Activated T-helper 2 cell treated with anti-CD3 and anti-CD28 coated beads, Interferon-gamma antibody, Interleukin-2, Interleukin-4, amounts not matched to agents 10 μg/mL and 5 μg/mL and 100 μg/mL, durations not matched to agents 14 hours and 24 hours and 36 hours (primary cell): ENCODE data around the gene IGF1R. TPM values are rescaled to one million over a fixed set of nuclear protein-coding genes. Genes with fewer than 3 reads are reported as not detected.

Source experiments
- DNase-seq: peaks from one replicate; pipeline ENCODE4 v3.0.0; 2021; ENCODE audit warnings: low spot score
- H3K27ac Mint-ChIP-seq: one replicate; pipeline ENCODE4 v1.8.0; 2021; ENCODE audit warnings: mixed read lengths
- H3K27me3 Mint-ChIP-seq: one replicate; pipeline ENCODE4 v1.8.0; 2021; ENCODE audit warnings: low read depth, mixed read lengths
- H3K36me3 Mint-ChIP-seq: one replicate; pipeline ENCODE4 v1.8.0; 2021; ENCODE audit warnings: low read depth, mixed read lengths
- H3K4me1 Mint-ChIP-seq: one replicate; pipeline ENCODE4 v1.8.0; 2021; ENCODE audit warnings: low read depth, mixed read lengths
- H3K4me3 Mint-ChIP-seq: one replicate; pipeline ENCODE4 v1.8.0; 2021; ENCODE audit warnings: low read depth, mild to moderate bottlenecking, moderate library complexity, mixed read lengths
- H3K9me3 Mint-ChIP-seq: one replicate; pipeline ENCODE4 v1.8.0; 2021; ENCODE audit warnings: mixed read lengths
- intact Hi-C: fragments of 100-400 bp; cut with micrococcal nuclease; formaldehyde crosslinking; loops from one replicate; pipeline ENCODE4 v1.15.1; 2023
- total RNA-seq: library from RNA; stranded (reverse); gene quantifications from 2 replicates; pipeline ENCODE4 v1.2.3, GENCODE V29; 2022

The IGF1R gene
- total RNA-seq, 1 donor from 2014 or later: 31.1 TPM

- no peak for DNase-seq
- peaks cover 9% of the 10 kb centered on the region for H3K4me1 Mint-ChIP-seq
- H3K36me3 Mint-ChIP-seq: no peaks in the 10 kb centered on the region
- H3K27me3 Mint-ChIP-seq: no peaks in the 10 kb centered on the region
- intact Hi-C loops: no loop called here
- H3K27ac Mint-ChIP-seq: no peak overlapping the region
- H3K9me3 Mint-ChIP-seq: no peaks in the 10 kb centered on the region
- H3K4me3 Mint-ChIP-seq: no peak overlapping the region
Observed at GRCh38 chr15:98800437-98801233, 152.3 kb downstream of the IGF1R start.

GRCh38 chr15:98801234-98801561, 152.9 kb downstream of the IGF1R start:
- no peak for DNase-seq
- Mint-ChIP-seq H3K4me1 (peaks cover 9% of the 10 kb centered on the region), H3K36me3 (no peaks in the 10 kb centered on the region), H3K4me3 (no peak overlapping the region), H3K9me3 (no peaks in the 10 kb centered on the region), H3K27me3 (no peaks in the 10 kb centered on the region), H3K27ac (no peak overlapping the region)
- intact Hi-C loops: no loop called here

GRCh38 chr15:98802187-98802586, 153.8 kb downstream of the IGF1R start:
- intact Hi-C loops: no loop called here
- no peaks in the 10 kb centered on the region for H3K9me3 Mint-ChIP-seq
- H3K27me3 Mint-ChIP-seq: no peaks in the 10 kb centered on the region
- H3K4me1 Mint-ChIP-seq: peaks cover 9% of the 10 kb centered on the region
- H3K36me3 Mint-ChIP-seq: no peaks in the 10 kb centered on the region
- H3K4me3 Mint-ChIP-seq: no peak overlapping the region
- DNase-seq: no peak
- no peak overlapping the region for H3K27ac Mint-ChIP-seq

GRCh38 chr15:98803228-98804056, 155.1 kb downstream of the IGF1R start:
- H3K4me1 Mint-ChIP-seq: peaks cover 9% of the 10 kb centered on the region
- H3K36me3 Mint-ChIP-seq: no peaks in the 10 kb centered on the region
- H3K27ac Mint-ChIP-seq: no peak overlapping the region
- no peak for DNase-seq
- H3K4me3 Mint-ChIP-seq: no peak overlapping the region
- no peaks in the 10 kb centered on the region for H3K9me3 Mint-ChIP-seq
- no peaks in the 10 kb centered on the region for H3K27me3 Mint-ChIP-seq
- intact Hi-C loops: no loop called here

GRCh38 chr15:98804057-98804380, 155.7 kb downstream of the IGF1R start:
- Mint-ChIP-seq H3K4me3 (no peak overlapping the region), H3K9me3 (no peaks in the 10 kb centered on the region), H3K4me1 (peaks cover 9% of the 10 kb centered on the region), H3K27ac (no peak overlapping the region), H3K27me3 (no peaks in the 10 kb centered on the region), H3K36me3 (no peaks in the 10 kb centered on the region)
- intact Hi-C loops: no loop called here
- DNase-seq: no peak

- H3K27ac Mint-ChIP-seq: no peak overlapping the region
- no peaks in the 10 kb centered on the region for H3K36me3 Mint-ChIP-seq
- no peak overlapping the region for H3K4me3 Mint-ChIP-seq
- intact Hi-C loops: no loop called here
- peaks cover 7% of the 10 kb centered on the region for H3K4me1 Mint-ChIP-seq
- peaks cover 5% of the 10 kb centered on the region for H3K9me3 Mint-ChIP-seq
- no peak for DNase-seq
- H3K27me3 Mint-ChIP-seq: no peaks in the 10 kb centered on the region
Observed at GRCh38 chr15:98805434-98806274, 157.3 kb downstream of the IGF1R start.

GRCh38 chr15:98806275-98806895, 158.0 kb downstream of the IGF1R start:
- H3K9me3 Mint-ChIP-seq: peaks cover 5% of the 10 kb centered on the region
- H3K4me1 Mint-ChIP-seq: peaks cover 1% of the 10 kb centered on the region
- no peak overlapping the region for H3K27ac Mint-ChIP-seq
- DNase-seq: no peak
- no peak overlapping the region for H3K4me3 Mint-ChIP-seq
- no peaks in the 10 kb centered on the region for H3K36me3 Mint-ChIP-seq
- H3K27me3 Mint-ChIP-seq: no peaks in the 10 kb centered on the region
- intact Hi-C loops: no loop called here

- Mint-ChIP-seq H3K27ac (no peak overlapping the region), H3K36me3 (no peaks in the 10 kb centered on the region), H3K4me3 (no peak overlapping the region), H3K27me3 (no peaks in the 10 kb centered on the region), H3K4me1 (no peaks in the 10 kb centered on the region), H3K9me3 (peaks cover 5% of the 10 kb centered on the region)
- intact Hi-C loops: no loop called here
- no peak for DNase-seq
Observed at GRCh38 chr15:98807262-98807661, 158.9 kb downstream of the IGF1R start.

- intact Hi-C loops: no loop called here
- no peaks in the 10 kb centered on the region for H3K27me3 Mint-ChIP-seq
- H3K9me3 Mint-ChIP-seq: peaks cover 5% of the 10 kb centered on the region
Observed at GRCh38 chr15:98809273-98809672, 160.9 kb downstream of the IGF1R start.

GRCh38 chr15:98812716-98813446, 164.5 kb downstream of the IGF1R start:
- no peak overlapping the region for H3K27ac Mint-ChIP-seq
- intact Hi-C loops: no loop called here
- no peaks in the 10 kb centered on the region for H3K27me3 Mint-ChIP-seq
- peaks cover 11% of the 10 kb centered on the region for H3K9me3 Mint-ChIP-seq
- DNase-seq: no peak
- no peaks in the 10 kb centered on the region for H3K4me1 Mint-ChIP-seq
- H3K4me3 Mint-ChIP-seq: no peak overlapping the region
- H3K36me3 Mint-ChIP-seq: peaks cover 11% of the 10 kb centered on the region

More at GRCh38 chr15:98809273-98809672, 160.9 kb downstream of the IGF1R start:
- no peaks in the 10 kb centered on the region for H3K4me1 Mint-ChIP-seq
- DNase-seq: no peak
- no peak overlapping the region for H3K27ac Mint-ChIP-seq
- peaks cover 3% of the 10 kb centered on the region for H3K36me3 Mint-ChIP-seq
- no peak overlapping the region for H3K4me3 Mint-ChIP-seq

GRCh38 chr15:98813951-98814350, 165.6 kb downstream of the IGF1R start:
- DNase-seq: no peak
- Mint-ChIP-seq H3K36me3 (peaks cover 14% of the 10 kb centered on the region), H3K27ac (no peak overlapping the region), H3K27me3 (no peaks in the 10 kb centered on the region), H3K9me3 (peaks cover 16% of the 10 kb centered on the region), H3K4me3 (no peak overlapping the region), H3K4me1 (no peaks in the 10 kb centered on the region)
- intact Hi-C loops: no loop called here

- H3K4me3 Mint-ChIP-seq: no peak overlapping the region
Observed at GRCh38 chr15:98815207-98815606, 166.9 kb downstream of the IGF1R start.

More at GRCh38 chr15:98815207-98815606, 166.9 kb downstream of the IGF1R start:
- no peaks in the 10 kb centered on the region for H3K27me3 Mint-ChIP-seq
- intact Hi-C loops: no loop called here
- DNase-seq: no peak
- no peaks in the 10 kb centered on the region for H3K4me1 Mint-ChIP-seq
- no peak overlapping the region for H3K27ac Mint-ChIP-seq
- H3K9me3 Mint-ChIP-seq: peaks cover 11% of the 10 kb centered on the region
- peaks cover 14% of the 10 kb centered on the region for H3K36me3 Mint-ChIP-seq
